HK-2 (cell line): ENCODE data around the gene SRGAP1.
"Not testable (repeated sequence)": the region's sequence is repeated elsewhere in the genome, so short reads cannot be mapped to it uniquely, and the experiment has no call there.

Source experiments
- DNase-seq: peaks from one replicate; pipeline ENCODE4 v3.0.0-alpha.2; 2018; ENCODE audit not compliant: unreplicated experiment

SRGAP1 gene

DNA sequence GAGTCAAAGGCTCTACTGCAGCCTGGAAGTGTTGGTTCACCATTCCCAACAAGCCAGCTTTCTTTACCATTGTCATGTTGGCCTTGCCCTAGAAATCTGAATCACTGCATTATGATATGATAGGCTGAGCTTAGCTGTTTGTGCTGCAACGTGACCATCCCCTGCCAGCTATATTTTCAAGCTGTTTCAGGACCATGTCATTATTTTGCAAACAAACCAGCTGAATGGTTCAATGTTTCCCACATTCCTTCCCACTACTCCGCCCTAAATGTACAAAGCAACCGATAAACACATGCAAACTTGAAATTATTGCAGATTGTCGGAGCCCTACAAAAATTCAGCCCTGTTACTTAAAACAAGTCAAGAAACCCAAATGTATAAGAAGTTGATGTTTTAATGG, 241.5 kb downstream of the SRGAP1 start:
- DNase-seq: no peak

DNA sequence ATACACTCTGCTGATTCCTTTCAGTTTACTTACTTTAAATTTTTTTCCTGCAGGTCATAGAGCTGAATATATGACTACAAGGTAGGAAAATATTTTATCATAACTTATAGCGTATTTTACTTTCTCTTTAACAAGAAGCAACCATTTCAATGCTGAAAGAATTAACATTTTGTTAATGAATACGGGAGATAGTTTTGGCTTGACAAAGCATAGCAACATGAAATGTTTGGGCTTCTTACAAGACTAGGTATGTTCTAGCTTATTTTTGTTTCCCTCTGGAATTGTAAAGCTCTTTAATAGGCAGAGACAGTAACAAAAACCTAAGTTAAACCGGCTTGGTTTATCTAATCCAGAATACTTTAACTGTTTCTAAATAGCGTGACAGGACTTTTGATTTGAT, 242.4 kb downstream of the SRGAP1 start:
- no peak for DNase-seq

DNA sequence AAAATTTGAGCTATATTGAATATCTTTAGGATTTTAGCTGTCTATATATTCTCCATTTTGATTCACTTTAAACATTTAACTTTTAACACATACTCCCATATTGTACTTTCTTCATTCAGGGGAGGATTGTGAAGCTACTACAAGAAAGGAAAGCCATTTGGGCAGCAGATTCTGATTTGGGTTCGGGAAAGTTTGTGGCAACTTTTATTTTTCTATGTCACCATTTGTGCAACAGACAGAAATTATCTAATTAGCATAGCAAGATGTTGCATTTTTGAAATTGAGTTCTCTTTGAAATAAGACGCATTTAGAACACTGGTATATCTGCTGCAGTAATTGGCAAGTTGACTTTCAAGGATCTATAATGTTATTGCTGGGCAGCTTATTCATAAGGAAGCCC, 243.3 kb downstream of the SRGAP1 start:
- DNase-seq: no peak

DNA sequence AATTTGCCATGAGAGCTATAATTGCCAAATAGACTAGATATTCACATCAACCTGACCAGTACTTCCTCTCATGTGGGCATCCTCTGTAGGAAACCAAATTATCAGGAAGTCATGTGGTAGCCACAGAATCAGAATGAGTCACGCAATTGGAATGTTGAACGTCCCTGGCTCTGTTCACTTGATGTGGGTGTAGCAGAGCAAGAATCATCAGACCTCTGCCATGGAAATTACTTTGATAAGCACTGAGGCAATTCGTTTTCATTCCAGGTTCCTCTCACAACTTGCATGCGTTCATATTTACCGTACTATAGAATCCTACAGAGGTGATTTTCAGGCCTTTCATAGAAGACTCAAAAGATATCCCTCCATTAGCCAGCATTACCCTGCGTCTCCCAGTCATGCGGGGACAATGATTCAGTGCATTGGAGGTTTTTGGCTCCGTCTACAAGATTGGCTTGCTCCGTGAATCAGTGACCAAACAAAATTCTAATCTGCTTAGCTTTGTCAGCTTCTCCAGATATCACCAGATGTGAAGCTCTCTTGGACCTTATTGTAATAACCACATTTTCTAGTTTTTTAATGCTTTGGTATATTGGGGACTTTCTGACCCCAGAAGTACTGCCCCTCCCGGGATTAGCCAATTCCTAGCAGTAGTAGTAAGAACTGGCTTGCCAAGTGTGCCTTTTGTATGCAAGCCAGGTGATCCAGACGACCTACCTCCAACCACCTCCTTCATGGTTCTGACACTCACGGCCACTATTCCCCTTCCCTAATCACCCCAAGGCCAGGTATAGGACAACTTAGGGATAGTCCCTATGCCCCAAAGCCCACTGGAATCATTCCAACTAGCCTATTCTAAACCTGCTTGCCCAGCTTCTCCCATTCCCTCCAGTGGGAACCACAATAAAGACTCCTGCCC, 244.2 kb downstream of the SRGAP1 start:
- peak; percentile 75 for DNase-seq

DNA sequence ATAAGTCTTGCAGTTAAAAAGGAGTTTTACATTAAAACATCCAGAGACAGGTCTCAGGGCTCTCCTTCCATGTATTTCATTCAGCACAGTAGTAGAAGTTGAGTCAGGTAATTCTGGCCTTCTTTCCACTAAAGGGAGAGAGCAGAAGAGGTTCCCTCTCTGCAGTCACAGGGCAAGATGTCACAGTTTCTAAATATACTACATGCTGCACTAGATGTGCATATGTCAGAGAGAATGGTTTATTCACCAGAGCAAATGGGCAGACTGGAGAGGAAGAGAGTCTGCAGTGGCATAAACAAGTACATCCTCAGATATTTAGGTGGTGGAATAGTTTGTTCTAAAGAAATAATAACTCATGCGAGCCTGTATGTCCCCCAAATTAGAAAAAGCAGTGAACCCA, 245.5 kb downstream of the SRGAP1 start:
- DNase-seq: no peak

DNA sequence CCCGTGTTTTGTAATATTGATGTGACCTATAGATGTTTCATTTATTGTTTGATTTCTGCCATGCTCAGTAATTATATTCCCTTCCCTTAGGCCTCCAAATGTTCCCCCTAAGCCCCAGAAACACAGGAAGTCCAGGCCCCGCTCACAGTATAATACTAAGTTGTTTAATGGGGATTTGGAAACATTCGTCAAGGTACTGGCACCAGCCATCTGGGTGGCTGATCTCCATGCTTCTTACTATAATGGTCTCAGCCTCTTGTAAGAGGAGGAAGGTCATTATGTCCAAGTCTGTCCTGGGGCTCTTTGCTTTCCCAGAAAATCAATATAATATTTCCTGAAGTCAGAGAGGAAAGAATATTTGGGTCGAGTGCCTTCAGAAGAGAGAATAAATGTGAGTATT, 246.7 kb downstream of the SRGAP1 start:
- no peak for DNase-seq

DNA sequence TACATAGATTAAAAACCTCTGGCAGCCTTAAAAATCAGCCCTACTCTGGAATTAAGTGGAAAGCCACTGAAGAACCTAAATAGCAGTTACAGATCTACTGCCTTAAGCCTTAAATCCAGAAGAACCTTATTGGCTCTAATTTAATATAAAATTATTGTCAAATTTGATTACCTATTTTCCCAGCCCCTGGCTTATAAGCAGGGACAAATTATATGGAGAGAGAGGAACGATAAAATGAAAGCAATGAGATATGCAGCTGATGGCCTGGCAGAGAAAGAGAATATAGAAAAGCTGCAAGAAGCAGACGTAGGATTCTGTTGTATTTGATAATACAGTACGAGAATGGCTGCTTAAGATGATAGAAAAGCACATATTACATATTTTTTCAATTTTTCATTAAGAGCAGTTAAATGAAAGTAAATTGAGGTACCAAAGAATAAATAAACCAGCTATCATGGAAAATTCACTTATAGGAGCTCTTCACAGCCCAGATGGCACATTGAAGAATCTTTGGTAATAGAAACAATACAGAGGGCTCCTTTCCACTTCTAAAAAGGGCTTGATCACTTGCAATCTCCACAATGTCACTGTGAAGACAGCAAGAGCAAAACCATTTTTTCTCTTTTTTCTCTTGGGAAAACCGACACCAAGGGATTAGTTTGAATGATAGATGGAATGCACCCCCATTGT, 248.2 kb downstream of the SRGAP1 start:
- DNase-seq: no peak

DNA sequence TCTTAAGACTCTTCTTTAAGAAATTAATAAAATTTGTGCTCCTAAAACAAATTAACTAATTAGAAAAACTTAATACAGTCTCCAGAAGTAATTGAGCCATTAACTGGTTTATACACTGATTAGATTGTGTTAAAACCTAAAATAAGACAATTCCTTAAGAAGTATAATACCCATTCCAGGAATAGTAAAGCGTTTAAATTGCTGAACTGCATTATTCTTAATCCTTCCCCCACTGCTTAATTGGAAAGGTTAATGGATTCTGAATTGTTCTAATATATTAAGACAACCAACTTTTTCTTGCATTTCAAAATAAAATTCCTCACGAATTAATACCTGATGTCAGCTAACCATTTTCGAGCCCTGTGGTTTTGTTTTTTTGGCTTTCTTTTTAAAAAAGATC, 249.2 kb downstream of the SRGAP1 start:
- DNase-seq: no peak

DNA sequence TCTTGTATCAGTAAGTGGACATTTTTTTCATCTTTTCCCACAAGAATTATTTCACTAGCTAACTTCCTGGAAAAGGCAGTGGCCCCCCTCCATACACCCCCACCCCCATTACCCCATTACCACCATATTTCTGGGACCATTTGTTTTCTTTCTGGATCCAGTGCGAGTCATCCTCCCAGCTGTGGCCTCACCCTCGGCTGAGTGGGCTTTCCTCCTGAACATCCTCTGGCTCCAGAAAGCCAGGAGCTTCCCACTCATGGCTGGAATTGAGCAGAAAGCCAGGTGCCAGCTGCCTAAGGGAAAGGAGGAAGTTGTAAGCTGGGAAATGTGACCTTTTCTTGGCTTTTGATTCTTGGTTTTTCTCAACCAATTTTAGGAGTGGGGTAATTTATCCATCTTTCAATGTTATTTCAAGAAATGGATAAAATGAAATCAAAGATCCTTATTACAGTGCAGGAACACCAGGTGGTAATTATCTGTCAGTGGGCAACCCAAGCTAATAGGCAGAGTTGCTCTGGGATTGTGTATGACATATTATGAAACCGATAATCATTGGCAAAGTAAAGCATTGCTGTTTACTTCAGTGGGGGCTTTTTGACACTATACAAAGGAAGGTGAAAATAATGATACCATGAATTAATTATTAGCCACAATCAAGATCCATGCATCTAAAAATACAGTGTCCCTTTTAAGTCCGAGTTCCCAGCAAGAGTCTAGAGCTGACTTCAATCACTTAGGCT, 253.0 kb downstream of the SRGAP1 start:
- DNase-seq: no peak

DNA sequence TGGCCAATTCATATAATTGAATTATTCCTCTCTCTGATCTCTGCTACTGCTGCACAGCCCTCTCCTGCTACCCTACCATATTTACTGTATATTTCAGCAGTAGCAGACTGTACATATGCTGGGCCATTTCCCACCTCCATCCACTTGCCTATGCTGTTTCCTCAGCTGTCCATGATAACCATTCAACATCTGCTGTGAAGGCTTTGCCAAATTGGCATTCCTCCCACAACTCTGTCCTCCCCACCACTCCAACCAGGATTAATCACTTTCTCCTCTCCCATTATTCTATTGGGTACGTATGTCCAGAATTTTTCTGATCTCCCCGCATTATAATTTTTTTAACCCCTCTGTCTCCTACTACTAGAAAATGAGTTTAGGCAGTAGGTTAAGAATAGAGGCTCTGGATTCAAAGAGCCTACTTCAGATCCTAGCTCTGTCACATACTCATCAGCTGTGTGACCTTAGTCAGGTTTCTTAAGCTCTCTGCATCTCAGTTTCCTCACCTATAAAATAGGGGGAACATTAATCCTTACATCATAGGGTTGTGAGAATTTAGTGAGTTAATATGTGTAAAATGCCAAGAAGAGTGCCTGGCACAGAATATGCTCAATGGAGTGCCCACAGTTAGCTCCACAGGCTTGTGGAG, 254.3 kb downstream of the SRGAP1 start:
- DNase-seq: no peak

DNA sequence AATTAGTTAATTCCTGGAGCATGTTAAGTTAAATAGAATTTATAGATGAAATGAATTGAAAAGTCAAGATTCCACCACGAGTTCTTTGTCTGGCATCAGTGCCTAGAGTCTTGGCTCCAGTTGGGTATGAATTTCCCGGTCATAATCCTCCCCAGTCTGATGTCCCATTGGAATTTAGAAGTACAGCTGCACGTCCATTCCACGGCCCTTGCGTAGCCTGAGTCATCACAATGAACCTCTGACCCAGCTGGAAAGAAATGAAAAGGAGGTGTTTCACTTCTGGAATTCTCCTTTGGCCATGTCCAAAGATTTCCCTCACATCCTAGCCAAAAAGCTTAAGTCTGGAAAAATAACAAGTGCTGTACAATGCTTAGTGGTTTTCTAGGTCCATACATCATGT, 254.9 kb downstream of the SRGAP1 start:
- DNase-seq: peak; percentile 46

DNA sequence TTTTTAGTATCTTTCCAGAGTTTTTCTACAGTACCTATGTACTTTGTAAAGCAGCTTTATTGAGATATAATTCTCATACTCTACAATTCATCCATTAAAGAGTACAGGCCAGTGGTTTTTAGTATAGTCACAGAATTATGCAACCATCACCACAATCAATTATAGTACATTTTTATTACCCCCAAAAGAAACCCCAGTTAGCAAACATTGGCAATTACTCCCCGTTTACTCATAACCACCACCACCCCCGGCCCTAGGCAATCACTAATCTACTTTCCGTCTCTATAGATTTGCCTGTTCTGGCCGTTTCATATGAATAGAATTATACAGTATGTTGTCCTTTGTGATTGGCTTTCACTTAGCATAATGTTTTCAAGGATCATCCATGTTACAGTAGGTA, 257.8 kb downstream of the SRGAP1 start:
- no peak for DNase-seq

DNA sequence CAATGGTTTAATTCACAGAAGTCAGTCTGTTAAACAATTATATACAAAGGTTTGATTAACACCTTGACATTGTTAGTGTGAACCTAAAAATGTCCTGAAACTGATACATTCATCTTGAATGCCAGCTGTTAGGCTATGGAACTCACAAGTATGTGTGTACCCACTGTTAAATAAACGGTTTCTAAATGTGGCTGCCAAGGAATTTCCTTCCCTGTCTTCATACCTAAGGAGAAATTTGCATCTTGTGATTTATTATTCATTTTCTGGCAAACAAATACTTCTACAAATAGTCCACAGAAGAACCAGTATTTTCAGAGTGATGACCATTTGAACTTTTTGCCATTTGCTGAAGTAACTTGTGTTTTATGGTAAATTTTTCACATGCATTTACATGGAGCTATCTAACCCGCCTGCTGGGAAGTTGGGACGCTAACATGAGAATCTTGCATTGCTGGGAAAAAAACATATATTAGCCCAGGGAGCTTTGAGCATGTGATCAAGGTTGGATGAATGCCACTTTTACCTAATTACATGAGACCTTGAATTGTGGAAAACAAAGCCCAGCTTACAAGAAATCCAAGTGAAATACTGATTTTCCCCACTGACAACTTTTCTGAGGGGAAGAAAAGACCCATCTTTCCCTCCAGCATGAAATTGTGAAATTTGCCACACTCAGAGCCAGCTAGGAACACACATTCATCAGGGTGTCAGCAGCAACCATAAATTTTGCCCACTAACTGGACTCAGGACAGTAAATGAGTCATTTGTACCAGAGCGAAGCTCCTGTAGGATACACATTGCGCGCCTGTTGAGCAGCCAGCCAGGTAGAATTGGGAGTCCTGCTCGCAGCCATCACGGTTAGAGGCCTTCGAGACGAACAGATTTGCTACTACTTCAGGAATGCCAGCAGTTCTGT, 259.6 kb downstream of the SRGAP1 start:
- peak; percentile 54 for DNase-seq

DNA sequence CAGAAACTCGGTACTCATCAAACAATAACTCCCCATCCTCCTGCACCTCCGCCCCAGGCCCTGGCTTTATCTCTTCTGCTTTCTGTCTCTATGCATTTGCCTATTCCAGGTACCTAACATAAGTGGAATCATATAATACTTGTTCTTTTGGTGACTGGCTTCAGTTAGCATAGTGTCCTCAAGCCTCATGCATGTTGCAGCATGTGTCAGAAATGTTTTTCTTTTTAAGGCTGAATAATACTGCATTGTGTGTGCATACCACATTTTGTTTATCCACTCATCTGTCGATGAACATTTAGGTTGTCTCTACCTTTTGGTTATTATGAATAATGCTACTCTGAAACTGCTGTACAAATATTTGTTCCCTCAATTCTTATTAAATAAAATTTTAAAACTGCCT, 260.5 kb downstream of the SRGAP1 start:
- no peak for DNase-seq

DNA sequence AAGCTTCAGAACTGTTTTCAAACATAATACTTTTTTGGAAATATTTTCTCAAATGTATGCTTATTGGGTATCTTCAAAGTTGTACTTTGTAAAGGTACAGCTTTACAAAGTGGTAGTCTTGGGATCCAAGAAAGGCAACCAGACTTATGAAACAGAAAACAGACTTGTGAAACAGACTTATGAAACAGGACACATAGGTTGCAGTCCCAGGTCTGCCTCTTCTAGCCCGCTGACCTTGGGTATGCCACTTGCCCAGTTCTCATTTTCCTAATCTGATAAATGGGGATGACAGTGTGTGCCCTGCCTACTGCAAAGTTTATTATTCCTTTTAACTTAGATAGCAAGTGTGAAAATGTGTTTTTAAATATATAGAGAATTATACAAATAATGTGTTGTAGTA, 263.3 kb downstream of the SRGAP1 start:
- no peak for DNase-seq

DNA sequence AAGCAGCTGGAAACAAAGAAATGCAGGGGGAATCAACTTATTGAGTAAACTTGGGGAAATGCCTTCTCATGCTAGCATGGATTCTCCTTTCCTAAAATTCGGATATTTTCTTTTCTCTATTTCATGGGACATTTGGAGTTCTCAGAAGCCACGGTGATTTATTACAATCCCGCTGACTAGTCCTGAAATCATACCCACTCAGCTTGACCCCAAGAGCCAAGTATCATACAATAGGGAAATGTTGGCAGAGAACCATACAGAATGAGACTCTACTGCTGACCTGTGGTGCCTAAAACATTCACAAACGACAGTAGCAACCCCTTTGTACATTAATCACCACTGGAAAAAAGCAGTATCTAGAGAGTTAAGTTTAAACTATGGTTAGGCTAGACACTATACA, 265.2 kb downstream of the SRGAP1 start:
- DNase-seq: no peak

DNA sequence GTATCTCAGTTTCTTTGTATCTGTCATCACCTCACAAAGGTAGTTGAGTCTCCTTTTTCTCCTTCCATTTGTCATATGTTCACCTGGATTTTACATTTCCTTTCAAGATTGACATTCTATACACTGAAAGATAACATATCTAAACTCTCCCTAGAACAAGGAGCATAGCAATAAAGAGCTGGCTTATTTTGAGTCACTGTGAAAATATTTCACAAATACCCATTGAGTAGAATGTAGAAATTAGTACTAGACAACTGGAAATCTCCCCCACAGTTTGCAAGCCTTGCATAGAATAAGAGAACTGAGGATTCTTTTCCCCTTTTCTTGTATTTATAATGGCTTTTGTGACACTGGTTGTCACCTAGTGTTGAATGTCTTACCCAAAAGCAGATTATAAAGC, 266.4 kb downstream of the SRGAP1 start:
- no peak for DNase-seq

DNA sequence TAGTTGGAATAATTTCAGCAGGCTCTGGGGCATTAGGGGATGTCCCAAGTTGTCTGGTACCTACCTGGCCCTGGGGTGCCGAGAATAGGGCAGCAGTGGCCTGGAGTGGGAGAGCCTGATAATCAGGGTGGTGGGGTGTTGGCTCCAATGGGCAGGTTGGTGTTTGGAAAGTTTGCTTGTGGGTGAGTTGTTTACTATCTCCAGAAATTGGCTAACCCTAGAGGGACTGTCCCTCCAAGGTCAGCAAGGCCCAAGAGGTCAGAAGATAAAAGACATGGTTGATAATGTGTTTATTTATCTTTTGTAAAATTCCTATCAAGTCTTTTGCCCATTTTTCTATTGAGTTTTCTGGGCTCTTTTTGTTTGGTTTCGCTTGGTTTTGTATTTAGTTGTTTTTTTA, 272.5 kb downstream of the SRGAP1 start:
- DNase-seq: no peak

DNA sequence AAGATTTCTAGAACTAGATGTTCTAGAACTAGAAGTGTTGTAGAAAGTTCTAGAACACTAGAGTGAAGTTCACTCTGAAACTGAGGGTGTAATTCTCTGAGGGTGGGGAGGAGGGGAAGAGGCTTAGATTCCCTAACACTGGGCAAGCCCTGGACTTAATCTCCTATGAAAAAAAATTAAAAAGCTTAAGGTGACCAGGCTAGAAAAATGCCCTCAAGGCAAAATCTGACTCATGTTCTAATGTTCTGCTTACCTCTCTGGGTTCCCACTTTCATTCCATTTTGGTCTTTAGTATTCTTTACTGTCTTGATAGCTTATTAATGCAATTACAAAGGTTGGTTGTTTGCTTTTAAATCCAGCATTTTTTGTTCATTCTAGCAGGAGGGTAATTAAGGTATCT, 276.1 kb downstream of the SRGAP1 start:
- no peak for DNase-seq

DNA sequence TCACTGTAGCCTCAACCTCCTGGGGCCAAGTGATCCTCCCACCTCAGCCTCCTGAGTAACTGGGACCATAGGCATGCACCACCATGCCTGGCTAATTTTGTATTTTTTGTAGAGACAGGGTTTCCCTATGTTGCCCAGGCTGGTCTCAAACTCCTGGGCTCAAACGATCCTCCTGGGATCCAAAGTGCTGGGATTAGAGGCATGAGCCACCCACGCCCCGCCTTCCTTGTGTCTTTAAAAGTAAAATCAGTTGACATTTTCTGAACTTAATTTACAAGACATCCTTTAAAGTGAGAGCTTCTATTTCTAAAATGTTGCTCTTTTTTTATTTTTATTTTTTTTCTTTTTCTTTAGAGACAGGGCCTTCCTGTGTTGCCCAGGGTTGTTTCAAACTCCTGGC, 276.6 kb downstream of the SRGAP1 start:
- not testable (repeated sequence) for DNase-seq

DNA sequence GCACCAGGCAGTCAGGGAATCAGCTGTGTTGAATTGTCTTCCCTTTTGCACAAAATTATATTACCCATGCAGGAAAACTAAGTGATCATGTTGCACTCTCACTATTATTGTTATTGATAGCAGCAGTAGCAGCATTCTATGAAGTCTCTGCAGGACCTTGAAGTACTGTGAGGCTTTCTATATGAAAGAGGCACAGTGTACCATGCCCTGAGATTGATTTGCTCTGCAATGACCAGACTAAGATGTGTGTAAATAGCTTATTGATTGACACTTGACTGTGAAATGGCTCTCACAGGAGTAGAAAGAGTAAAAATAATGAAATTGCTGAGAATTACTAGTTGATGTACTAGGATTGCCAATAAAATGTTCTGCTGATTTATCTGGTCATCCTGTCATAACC, 277.7 kb downstream of the SRGAP1 start:
- no peak for DNase-seq
